HG02798 (cell line): ENCODE measurements around the gene LEKR1.
"Not testable (repeated sequence)": the region's sequence is repeated elsewhere in the genome, so short reads cannot be mapped to it uniquely, and the experiment has no call there.

ENCODE experiments used
- ATAC-seq: cut with Tn5 transposase; IDR thresholded peaks from one replicate; pipeline ENCODE4 v1.9.1; 2021; ENCODE audit warnings: mild to moderate bottlenecking; ENCODE audit not compliant: unreplicated experiment, poor library complexity

LEKR1 gene

GRCh38 chr3:156834435-156834834 lies 8.3 kb downstream of the LEKR1 start:
- no peak for ATAC-seq

- no peak for ATAC-seq
These were observed 8.9 kb downstream of the LEKR1 start for GRCh38 chr3:156834962-156835535.

DNA sequence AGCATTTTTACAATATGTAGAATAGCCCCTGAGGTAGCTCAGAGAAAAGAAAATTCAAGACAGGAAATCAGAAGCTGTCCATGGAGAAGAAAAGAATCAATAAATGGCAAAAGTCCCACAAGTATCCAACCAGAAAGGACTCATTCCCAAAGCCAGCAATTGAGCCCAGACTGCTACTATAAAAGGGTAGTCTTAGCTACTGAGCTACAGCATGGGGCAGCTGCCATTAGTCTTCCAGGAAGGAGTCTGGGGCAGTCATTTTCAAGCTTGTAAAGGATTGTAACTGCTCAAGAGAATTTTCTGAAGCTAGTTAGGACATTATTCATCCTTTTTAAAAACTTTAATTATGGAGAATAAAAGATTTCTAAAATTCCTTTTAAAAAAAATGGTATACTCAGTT lies 10.5 kb downstream of the LEKR1 start:
- ATAC-seq: no peak

- no peak for ATAC-seq
These were observed 11.0 kb downstream of the LEKR1 start for GRCh38 chr3:156837115-156837514.

GRCh38 chr3:156838035-156838434 lies 11.9 kb downstream of the LEKR1 start:
- ATAC-seq: no peak

DNA sequence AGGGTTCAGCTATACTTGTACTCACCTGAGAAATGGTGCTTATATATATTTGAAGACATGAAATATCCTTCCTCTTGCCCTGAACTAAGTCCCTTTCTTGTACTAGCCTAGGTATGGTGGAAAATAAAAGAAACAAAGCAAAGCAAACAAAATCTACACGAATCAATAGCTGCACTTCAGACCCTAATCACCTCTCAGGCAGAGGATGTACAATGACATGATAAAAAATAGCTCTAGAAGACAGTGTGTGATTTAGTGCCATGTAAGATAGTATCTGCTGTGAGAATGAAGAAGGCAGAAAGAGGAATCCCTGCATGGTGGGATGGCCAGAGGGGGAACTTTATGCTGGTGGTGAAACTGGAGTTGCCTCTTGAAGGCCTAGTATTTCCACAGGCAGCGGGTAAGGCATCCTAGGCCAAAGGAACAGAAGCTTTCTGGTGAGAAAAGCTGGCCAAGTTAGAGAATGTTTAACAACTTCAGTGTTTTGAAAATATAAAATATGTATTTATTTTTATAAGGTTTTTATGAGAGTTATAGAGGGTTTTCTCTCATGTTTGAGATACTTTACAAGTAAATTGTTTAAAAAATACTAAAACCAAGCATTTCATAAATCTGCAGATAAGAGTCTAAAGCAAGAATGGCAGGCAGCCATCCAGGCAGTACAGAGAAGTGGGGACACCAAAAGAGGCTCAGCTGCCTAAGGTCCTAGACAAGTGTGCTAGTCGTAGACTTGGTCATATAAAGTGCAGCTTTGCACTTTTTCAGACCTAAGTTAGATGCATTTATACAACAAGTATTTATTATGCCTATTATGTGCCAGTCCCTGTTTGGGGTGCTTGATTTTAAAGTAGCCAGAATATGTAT lies 14.9 kb downstream of the LEKR1 start:
- ATAC-seq: no peak

- ATAC-seq: no peak
These were observed 17.1 kb downstream of the LEKR1 start for GRCh38 chr3:156843071-156843808.

DNA sequence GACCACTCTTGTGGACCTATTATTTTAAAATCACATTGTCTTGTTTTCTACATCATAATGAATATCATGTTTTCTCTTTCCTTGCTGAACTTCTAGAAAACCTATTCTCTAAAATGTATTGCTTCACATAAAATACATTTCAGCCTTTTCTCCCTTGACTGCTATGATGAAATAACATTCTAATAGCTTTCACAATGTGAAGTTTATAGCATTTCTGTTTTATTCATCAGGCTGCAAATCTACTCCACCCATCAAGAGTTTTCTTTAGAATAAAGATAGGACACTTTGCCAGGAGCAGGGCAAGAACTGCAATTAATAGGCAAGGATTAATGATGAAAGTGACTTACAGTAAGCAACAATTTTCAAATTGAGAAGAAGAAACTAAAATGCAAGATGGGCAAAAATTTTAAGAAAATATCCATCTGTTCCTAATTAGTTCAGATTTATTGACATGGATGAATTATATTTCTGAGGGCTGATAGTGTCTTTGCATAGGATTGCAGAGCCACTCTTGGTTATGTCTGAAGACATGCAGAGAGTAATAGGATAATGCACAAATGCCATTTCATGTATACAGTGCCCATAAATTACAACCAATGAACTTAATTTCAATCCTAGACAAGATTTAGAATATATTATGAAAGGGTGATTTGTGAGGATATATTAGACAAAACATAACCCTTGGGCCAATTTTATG lies 21.7 kb downstream of the LEKR1 start:
- ATAC-seq: no peak

- ATAC-seq: peak; percentile 98
These were observed 33.4 kb downstream of the LEKR1 start for GRCh38 chr3:156859578-156859977.

- ATAC-seq: no peak
These were observed 34.7 kb downstream of the LEKR1 start for GRCh38 chr3:156860873-156861272.

- ATAC-seq: no peak
These were observed 36.2 kb downstream of the LEKR1 start for GRCh38 chr3:156862338-156862737.

DNA sequence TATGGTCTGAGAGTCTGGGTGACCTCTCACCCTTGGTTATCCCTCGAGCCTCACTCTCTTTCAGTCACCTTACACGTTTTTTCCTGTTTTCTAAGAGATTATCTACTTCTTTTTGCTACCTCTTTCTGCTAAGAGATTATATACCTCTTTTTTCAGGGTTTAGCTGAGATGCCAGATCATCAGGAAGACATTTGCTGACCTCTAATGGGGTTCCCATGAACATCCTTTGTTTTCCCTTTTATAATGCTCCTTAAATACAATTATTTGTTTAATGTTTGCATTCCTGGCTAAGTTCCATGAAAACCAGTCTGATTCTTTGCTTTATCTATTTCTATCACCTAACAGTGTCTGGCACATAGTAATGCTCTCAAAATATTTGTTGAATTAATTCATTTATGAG lies 39.6 kb downstream of the LEKR1 start:
- no peak for ATAC-seq

DNA sequence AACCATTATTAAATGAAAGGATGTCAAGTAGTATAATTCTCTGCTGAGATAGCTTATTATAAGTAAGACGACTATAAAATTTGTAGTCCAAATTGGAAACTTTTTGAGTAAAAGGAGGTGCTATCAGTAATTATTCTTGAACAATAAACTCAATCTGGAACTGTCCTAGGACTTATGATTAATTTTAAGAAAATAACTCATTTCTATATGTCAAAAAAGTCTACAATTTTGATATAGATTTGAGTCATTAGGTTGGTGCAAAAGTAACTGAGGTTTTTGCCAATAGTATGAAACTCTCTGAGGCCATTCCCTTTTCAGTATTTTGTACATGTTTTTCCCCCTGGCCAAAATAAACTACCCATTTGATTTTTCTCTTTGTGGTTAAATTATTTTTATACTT lies 41.0 kb downstream of the LEKR1 start:
- no peak for ATAC-seq

DNA sequence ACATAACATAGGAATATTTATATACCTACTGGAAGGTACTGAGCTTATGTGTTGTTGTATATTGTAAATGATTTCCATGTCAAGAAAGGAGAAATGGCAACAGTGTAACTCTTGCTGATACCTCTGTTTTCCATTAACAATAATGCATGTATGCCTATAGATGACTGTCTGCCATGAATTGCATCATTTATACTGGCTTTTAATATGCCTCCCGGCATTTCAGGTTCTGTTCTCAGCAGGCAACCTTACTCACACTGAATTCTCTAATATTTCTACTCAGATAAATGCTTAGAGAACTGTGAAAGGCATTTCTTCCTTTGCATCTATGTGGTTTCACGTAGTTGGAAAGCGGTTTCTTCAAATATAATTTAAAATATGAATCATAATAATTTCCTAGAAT lies 41.8 kb downstream of the LEKR1 start:
- ATAC-seq: no peak

GRCh38 chr3:156873906-156874305 lies 47.8 kb downstream of the LEKR1 start:
- ATAC-seq: no peak

- not testable (repeated sequence) for ATAC-seq
These were observed 53.3 kb downstream of the LEKR1 start for GRCh38 chr3:156879491-156879890.

DNA sequence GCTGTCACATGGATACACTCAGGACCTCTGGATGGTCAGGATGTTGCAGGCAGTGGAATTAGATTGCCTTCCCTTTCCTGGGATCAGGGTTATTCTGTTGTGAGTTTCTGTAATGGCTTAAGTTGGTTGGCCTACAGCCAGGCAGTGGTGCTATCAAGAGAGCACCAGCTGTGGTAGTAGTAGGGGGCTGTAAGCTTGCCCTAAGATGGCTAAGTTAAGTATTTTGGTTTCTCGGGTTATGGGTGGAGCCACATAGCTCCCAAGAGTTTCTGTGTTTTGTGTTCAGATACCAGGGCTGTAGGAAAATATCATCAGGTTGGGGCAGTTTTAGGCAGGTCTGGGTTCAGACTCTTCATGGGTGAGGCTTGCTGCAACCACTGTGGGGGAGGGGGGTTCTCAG lies 59.6 kb downstream of the LEKR1 start:
- ATAC-seq: no peak

GRCh38 chr3:156888176-156888575 lies 62.0 kb downstream of the LEKR1 start:
- ATAC-seq: no peak

- ATAC-seq: no peak
These were observed 62.4 kb downstream of the LEKR1 start for GRCh38 chr3:156888576-156888975.

GRCh38 chr3:156892701-156893100 lies 66.5 kb downstream of the LEKR1 start:
- ATAC-seq: no peak

GRCh38 chr3:156895374-156895773 lies 69.2 kb downstream of the LEKR1 start:
- ATAC-seq: not testable (repeated sequence)
